Thyroid gland (tissue), 4 donors: ENCODE results near the gene ZBED6.
"Not testable (repeated sequence)": the region's sequence is repeated elsewhere in the genome, so short reads cannot be mapped to it uniquely, and the experiment has no call there.

ENCODE experiments used
- CTCF ChIP-seq, 6 experiments: fragments of 200-600 bp in 3 of 6; fragments of 450-650 bp in 3 of 6; sonication (generic) in 3 of 6; IDR thresholded peaks; one replicate each; pipeline ENCODE4 v1.5.1; 2016 to 2019; ENCODE audit warnings: antibody characterized with exemption in 6 of 6, mild to moderate bottlenecking in 2 of 6, inconsistent platforms in 1 of 6, moderate library complexity in 1 of 6
- POLR2A ChIP-seq, 2 donors: fragments of 450-650 bp; IDR thresholded peaks; one replicate each; pipeline ENCODE4 v1.6.1; 2017; ENCODE audit warnings: antibody characterized with exemption in 2 of 2, mild to moderate bottlenecking in 2 of 2, moderate library complexity in 1 of 2

GRCh38 chr1:203758749-203759148 lies 36.7 kb upstream of the ZBED6 start:
- TF ChIP-seq CTCF, POLR2A (IDR thresholded peaks at IDR 0.05): not testable (repeated sequence)
